ENCODE measurements around the gene RTL10.

The RTL10 gene

DNA sequence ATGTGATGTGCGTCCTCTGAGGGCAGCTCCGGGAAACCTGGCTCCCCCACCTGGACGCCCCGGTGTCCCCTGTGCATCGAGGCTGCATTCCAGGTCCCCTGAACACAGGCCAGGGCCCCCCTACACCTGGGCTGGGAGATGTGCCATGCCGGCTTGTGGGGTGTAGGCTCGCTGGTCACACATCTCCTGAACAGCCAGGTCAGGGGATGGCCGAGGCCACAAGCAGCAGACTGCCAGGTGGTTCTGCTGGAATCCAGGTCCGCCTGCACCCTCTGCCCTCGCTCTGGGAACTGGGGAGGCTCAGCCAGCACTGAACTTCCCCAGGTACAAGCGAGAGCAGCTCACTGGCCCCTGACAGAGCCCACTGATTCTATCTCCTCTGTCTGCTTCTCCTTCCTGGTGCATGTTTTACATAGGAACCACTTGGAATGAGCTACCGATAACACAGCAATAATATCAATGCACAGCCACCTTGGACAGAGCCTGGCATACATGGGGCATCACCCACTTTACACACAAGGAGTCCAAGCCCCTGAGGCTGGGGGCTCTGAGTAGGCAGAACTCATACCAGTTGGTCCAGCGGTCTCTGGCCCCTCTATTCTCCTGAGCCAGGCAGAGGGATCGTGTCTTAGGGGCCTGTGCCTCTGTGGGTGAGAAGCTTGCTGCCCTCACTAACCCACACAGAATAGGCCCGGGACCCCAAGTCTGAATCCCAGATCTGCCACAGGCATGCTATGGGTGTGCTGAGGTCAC is 47.3 kb downstream of the RTL10 start:
- DNase-seq = no peak

DNA sequence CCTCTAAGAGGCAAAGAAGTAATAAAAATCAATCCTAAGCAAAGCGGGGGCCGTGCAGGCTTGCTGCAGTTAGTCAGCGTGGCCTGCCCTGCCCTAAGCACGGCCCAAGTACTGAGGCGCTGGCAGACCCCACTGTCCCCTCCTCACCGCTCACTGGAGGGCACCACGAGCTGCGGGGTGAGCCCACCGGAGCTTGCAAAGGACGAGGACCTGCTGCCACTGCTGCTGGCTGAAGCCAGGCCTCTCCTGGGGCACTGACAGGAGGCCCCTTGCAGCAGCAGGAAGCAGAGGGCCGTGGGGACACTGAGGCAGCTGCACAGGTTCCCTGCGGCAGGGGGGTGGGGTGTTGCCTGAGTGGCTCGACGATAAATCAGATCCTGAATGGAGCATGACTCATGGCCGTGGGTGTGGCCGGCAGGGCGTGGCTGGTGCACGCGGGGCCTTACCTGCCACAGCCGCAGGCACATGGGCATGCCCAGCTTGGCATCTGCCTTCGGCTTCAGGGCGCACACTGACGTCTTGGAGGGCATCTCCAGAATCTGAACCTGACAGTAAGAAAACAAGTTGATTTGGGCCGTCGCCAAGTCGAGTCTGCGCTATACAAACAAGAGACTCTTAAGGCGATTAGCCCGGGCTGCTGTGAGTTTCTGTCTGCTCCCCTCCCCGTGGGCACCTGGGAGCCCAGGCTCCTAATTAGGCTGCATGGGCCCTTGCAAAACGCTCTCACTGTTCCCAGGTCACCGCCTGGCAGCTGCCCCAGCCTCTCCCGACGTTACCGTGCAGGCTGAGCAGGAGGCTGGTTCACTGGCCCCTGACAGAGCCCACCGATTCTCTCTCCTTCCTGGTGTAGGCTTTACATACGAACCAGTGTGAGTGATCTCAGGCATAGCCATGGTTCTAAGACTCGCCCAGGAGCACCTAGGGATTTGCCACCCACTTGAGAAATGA is 48.2 kb downstream of the RTL10 start:
- no peak for DNase-seq

DNA sequence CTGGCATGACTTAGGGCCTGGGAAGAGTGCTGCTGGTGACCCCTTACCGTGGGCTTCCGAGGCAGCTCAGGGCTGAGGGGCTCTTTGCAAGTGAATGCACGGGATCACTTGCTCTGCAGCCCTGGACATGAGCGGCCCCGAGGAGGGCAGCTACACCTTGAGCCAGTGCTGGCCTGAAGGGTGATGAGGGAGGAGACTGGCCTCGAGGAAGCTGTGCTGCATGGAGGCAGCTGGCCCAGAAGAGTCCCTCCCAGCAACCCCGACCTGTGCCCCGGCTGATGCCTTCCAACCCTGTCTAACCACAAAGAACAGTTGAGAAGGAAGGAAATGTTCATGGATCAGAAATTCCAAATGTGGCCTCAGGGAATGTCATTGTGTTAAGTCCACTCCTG is 48.9 kb downstream of the RTL10 start:
- no peak for DNase-seq

All from activated CD4-positive, alpha-beta T cell treated with anti-CD3 and anti-CD28 coated beads, Interleukin-2, amount 50 U/mL, for 4 hours (primary cell).